Islet of Langerhans (tissue), 1 donor: ENCODE measurements around the gene ST6GALNAC3.
"Not testable (repeated sequence)": the region's sequence is repeated elsewhere in the genome, so short reads cannot be mapped to it uniquely, and the experiment has no call there.

Source experiments
- FAIRE-seq: peaks from one replicate; lab custom pipeline; 2011; peaks lifted over from hg19 to GRCh38; lab: Jason Lieb, UNC

ST6GALNAC3 gene

DNA sequence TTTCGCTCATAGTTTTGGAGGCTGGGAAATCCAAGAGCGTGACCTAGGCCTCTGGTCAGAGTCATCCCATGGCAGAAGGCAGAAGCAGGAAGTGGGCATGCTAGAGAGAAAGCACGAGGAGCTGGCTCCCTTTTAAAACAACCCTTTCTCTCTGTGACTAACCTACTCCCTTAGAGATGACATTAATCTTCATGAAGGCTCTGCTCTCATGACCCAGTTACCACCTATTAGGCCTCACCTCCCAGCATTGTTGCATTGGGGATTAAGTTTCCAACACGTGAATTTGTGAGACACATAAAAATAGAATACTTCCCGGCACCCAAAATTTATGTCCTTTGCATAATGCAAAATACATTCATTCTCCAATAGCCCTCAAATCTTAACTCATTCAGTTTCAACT lies 569.6 kb downstream of the ST6GALNAC3 start:
- FAIRE-seq: no peak

DNA sequence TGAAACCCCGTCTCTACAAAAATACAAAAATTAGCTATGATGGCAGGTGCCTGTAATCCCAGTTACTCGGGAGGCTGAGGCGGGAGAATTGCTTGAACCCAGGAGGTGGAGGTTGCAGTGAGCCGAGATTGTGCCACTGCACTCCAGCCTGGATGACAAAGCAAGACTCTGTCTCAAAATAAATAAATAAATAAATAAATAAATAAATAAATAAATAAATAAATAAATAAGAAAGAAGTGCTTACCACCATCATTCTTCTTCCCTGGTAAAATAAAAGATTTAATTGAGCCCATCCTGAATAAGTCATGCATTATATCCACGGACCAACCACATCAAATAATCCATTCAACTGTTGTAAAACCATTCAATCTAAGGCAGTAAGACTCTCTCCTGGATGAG lies 578.3 kb downstream of the ST6GALNAC3 start:
- not testable (repeated sequence) for FAIRE-seq

DNA sequence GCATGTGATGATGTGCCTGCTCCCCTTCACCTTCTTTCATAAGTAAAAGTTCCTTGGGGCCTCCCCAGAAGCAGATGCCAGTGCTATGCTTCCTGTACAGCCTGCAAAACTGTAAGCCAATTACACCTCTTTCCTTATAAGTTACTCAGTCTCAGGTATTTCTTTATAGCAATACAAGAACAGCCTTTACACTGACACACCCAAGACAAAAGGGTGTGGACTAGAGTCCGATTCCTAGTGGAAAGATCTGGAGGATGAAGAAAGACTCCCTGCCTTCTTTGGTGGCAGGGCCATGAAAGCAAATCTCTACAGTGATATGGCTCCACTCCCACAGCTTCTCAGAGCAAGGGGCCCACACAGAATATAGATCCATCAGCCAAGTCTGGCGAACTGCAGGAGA lies 583.1 kb downstream of the ST6GALNAC3 start:
- FAIRE-seq: no peak

DNA sequence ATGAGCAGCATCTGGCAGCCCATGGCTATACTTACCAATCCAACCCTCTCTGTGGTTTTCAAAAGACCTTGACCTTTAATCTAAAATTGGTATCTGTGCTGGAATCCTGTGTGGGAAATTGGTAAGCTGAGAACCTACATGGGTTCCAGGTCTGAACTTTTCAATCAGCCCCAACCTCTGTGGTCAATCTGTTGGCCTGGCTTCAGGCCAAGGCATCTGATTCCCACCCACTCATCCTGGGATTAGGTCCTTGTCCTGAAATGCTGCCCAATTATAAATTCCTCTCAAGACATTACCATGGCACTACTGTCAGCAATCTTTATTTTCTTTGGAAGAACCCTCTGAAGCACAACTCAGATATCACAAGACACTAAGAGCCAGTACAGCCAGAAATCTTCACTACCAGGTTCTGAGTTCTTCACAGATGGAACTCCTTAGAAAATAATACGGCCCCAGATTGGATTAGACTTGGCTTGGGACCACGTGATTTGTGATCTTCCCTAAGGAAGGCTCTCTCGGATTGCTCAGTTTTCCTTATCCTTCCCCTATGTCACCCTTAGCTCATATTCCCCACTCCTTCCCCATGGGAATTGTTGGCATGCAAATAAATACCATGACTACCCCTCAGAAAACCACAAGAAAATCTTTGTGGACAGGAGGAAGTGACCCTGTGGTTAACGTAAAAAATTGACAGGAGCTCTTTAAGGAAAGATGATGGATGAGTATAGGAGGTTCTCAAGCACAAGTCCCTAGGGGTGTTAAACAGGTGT lies 584.8 kb downstream of the ST6GALNAC3 start:
- no peak for FAIRE-seq

DNA sequence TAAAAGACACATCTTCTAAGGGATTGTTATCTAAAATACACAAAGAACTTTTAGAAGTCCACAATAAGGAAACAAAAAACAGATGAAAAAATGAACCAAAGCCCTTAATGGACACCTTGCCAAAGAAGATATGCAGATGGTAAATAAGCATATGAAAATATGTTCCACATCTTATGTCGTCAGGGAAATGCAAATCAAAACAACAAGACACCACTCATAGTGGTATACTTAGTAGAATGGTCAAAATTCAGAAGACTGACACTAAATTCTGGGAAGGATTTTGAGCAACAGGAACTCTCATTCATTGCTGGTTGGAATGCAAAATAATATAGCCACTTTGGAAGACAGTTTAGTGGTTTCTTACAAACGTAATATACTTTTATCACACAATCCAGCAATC lies 587.0 kb downstream of the ST6GALNAC3 start:
- no peak for FAIRE-seq

DNA sequence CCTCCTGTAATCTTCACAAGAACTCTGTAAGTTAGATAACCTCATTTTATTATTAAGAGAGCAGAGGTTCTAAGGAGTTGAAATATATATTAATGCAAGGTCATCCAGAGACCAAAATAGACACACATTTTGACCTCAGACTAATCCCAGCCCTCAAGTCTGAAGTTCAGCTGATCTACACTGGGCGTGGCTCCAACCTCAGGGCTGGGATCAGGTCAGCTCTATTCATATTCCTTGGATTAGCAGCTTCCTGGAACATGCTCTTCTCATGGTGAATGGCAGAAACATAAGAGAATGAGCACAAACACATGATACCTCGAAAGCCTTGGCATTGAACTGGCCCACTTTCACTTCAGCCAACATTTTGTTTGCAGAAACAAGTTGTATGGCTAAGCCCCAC lies 592.0 kb downstream of the ST6GALNAC3 start:
- FAIRE-seq: no peak

DNA sequence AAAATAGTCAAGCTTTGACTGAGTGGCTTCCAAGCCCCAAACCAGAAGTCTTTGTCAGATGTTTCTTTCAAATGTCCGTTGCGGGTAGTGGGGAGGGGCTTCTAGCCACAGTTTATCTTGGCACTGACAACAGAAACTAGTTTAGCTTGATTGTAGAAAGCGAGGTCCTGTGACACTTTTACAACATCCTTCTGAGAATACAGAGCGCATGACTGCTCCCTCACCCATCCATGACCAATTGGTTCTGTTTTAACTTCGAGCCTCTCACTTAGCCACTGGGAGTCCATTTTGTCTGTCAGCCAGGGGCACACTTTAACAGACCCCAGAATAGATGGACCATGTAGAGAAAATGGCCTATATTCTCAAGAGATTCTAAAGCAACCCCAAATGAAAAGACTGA lies 593.5 kb downstream of the ST6GALNAC3 start:
- no peak for FAIRE-seq

DNA sequence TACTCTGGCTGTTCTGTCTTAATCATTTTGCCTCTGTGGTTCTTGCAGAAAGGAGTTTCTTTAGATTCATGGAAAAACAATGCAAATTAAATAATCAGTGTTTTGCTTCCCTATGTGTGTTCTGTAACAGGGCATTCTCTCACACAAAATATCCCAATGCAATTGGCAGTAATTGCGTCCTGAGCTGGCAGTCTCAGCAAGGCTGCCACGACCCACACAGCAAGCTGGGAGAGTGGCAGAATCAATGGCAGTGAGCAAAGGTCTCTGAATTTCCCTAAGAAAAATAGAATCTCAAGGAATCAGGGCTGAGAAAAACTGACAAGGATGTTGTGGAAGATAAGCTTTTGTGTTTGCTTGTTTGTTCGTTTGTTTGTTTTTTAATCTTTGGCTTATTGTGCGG lies 594.6 kb downstream of the ST6GALNAC3 start:
- FAIRE-seq: no peak

DNA sequence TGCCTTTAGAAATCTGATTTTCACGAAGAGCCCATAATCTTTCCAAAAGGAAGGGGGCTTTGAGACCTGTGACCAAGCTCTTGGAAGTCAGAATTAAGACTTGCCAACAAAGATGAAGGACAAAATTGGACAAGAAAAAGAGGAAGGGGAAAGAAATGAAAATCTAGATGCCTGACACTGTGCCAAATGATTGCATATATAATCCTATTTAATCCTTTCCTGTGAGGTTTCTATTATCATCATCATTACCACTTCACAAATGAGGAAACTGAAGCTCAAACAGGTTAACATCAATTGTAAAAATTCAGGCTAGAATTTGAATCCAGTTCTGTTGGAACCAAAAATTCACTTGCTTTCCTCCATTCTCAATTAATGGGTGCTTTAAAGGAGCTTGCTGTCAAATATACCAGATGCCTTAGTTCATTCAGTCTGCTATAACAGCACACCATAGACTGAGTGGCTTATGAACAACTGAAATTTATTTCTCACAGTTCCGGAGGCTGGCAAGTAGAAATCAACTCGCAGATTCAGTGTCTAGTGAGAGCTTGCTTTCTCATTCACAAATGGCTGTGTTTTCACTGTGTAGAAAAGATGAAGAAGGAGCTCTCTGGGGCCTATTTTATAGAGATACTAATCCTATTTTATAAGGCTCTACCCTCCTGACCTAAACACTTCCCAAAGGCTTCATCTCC lies 595.2 kb downstream of the ST6GALNAC3 start:
- FAIRE-seq: no peak

DNA sequence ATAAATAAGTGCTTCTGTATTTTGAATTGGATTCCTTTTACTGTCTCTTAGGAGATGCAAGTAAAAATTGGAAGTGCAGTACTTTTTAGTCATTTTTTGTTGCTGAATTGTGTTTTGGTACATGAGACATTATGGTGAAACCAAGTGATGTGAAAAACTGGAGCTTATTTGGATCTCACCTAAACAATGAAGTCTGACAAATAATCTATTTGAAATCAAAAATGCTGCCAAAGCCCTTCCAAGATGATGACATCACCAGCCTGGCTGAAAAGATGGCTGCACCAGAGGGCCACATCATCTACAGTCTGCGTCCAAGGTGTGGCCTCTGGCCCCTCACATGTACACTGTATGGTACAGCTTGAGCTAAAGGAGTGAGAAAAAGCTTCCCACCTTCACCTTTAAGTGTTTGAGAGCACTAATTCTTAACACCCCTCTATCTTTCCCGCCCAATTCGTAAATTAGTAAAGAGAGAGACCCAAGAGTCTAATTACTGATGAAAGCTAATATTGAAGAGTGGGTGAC lies 600.2 kb downstream of the ST6GALNAC3 start:
- FAIRE-seq: no peak

DNA sequence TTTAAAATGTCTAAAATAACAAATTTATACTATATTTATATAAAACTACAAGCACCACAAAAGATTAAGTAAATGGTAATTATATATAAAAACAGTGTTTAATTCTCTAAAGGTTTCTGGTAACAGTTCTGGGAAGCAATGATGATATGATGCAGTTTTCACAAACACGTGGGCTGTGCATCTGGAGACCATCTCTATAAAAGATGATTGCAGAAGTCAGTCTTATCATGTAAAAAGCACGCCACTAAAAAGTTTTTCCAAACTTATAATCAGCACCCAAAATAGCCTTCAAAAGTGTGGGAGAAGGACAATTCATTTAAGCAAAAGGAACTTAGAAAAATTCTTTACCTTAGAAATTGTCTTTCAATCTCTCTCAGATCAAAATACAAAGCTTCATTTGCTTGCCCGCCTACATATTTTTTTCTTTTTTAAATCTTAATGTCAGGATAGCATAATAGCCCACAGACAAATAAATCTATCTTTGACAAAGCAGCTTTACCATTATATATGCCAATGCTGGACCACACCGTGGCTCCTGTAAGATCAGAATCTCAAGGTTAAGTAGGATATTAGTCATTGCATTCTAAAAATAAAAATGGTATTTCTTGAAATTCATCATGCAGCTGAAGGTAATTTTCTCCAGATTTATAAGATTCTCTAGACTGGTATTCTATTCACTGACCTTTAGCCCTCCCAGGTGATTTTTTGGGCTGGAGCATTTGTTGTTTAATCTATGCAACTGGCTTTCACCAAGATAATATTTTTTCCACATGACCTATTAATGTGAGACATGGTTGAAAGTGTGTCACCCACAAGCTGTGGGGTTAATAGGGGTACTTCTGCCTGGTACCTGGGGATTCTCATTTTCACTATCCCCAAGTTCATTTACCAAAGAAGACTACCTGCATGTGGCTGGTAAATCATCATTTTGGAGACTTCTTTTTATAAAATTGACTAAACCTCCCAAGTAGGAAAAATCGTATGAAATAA lies 603.2 kb downstream of the ST6GALNAC3 start:
- no peak for FAIRE-seq

DNA sequence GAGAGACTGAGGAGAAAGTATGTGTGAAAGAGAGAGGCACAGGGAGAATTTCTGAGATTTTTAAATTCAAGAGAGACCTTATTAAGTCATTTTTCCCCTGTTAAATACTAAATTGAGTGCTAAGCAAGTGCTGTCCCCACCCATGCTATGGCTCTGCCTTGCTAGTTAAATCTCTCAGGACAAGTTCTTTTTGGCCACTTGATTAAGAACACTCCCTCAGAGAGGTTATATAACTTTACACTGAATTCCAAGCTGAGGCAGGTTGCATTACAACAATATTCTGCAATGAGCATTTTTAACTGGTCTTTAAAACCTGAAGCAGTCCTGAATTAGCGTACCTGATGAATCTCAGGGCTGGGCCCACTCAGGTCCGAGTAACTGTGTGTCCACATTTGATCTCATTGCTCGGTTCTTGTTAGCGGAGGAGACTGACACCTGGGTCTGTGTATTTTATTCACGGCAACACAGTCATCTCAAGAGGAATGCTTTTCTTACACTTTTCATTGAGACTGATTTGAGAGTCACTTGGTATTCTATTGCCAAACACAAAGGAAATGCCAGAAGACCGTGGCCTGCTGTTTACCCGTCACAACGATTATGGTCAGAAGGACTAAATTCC lies 605.1 kb downstream of the ST6GALNAC3 start:
- FAIRE-seq: no peak

DNA sequence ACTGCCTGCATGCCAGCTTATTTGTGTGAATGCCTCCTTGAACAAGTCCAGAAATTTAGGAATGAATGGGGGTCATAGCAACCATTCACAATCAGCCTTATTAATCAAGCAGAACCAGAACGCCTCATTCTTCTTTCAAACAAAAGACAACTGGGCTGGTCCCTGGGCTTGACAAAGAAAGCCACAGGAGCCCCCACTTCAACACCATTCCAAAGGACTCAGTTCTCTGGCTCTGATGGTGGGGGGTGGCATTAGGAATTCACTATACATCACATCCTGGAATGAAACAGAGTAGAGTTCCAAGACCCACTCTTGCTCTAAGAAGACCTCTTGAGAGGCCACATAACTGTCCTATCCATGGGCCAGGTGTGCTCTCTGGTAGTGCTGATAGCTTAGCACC lies 606.1 kb downstream of the ST6GALNAC3 start:
- FAIRE-seq: no peak

DNA sequence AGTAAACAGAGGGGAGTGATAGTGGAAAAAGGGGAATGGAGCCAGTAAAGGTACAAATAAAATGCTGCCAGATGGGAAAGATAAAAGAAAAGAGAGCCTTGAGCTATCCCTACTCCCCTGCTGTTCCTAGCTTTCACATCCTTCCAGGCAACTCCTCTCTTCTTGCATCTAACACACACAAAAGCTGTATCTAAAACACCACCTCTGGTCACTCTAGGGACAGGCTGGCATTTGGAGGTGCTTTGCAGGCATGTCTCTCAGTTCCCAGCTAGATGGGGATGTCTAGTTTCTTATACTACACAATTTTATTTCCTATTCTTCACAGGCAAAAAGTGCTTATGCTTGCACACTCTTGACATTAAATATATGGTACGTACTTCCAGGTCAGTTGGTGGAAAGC lies 607.6 kb downstream of the ST6GALNAC3 start:
- FAIRE-seq: no peak
